Measurements from ENCODE around the gene TFB1M.
"Not testable (repeated sequence)": the region's sequence is repeated elsewhere in the genome, so short reads cannot be mapped to it uniquely, and the experiment has no call there.

The TFB1M gene

DNA sequence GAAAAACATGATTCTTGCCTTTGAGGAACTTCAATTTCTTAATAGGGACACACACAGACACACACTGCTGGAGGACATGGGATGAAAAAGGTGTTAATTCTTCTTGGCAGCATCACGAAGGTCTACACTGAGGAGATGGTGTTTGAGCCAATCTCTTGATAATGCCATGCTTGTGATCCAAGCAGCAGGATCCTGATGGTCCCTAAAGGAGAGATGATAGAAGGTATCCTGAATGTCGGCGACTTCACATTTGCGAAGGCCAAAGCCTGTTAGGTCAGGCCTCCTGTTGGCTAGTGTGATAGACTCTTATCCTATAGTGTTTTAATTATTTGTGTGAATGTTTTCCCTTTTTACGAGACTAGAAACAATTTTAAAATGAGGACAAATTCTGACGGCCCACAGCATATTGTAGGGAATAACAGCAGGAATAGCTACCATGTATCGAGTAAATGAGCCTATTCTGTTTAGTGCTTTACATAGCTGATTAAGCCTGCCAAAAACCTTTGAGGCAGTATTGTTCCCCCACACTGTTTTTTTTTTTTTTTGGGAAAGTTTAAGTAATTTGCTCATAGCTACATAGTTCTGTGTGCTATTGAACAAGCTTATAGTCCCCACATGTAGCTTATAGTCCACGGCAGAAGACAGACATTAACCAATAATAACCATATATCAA, 15.3 kb upstream of the TFB1M start:
- DNase-seq: no peak

GRCh38 chr6:155328539-155329459, 14.5 kb upstream of the TFB1M start:
- DNase-seq: no peak

GRCh38 chr6:155328074-155328538, 13.8 kb upstream of the TFB1M start:
- no peak for DNase-seq

DNA sequence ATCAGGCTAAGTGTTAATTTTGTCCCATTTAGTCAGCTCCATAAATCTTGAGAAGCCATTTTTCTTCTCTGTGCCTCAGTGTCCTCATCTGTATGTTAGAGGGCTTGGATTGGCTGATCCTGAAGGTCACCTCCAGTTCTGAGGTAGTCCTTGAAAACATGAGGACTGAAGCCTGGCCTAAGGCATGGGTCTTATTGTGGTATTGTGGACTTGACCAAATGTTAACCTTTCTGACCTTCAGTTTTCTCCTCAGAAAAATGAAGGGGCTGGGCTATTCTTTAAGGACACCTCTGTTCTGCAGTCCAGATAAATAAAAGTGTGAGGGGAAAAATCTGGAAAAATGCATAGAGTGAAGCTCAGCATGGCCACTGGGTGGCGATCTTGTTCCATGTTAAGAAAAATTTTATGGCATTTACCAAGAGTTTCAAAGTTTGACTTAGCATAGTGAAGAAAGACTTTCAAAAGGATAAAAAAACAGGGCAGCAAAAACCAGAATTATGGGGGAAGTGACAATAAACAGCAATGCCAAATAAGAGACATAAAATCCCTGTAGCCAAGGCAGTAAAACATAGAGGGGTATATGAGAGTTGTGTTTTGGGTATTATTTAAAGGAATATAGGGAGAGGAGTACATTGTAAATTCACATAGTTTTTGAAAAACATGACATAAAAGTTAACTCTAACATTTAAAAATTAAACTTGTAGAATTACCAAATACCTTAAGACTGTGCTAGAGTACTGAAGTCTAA, 13.2 kb upstream of the TFB1M start:
- DNase-seq: peak; percentile 64

DNA sequence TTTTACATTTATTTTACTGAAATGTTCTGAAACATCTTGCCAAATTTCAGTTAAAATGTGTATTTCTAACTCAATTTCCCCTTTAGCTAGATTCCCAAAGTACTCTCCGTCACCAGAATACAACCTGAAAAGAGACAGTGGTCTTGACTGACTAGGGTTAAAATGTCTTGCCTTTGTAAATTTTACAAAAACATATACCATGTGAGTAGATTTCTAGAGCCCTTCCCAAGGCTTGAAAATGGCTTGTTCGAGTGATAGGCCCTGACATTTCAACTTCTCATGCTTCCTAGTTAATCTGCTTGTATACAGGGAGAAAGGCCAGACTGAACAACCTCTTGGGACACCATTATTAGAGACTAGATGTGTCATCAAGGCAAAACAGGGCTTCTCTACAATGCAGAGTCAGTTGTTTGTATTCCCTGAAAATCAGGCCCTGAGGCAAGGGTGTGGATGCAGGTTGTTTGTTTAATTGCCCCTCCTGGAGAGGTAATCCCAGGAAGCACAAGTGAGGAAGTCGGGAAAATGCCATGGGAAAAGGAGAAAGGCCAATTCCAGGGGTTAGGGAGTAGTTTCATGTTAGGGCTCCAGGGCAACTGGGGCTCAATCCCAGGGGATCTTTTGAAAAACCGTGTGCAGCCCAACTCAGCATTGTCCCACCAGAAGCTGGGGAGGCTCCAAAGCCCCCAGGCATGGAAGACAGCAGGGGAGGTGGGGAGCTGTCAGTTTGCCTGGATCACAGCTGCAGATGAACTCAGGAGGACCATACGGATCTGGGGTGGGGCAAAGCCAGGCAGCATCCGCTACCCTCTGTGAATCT, 11.6 kb upstream of the TFB1M start:
- DNase-seq: no peak

GRCh38 chr6:155324993-155325392, 10.7 kb upstream of the TFB1M start:
- no peak for DNase-seq

- DNase-seq: no peak
Measured at GRCh38 chr6:155324172-155324571, 9.9 kb upstream of the TFB1M start.

- DNase-seq: no peak
Measured at GRCh38 chr6:155319902-155320301, 5.6 kb upstream of the TFB1M start.

DNA sequence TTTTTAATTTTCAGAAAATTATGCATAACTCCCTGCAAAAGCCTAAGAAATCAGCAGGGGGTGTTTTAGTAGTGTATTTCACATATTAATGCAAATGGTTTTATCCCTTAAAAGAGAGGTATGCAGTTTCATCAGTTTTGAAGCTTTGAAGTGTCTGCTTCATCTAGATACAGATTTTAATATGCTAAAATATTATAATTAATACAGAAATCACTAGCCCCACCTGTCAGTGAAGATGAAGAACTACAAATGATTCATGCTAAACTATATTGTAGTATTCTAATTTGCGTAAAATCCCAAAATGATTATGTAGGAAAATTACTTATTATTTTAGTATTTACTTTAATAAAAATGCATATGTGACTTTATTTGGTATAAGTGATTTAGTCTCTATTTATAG, 2.9 kb upstream of the TFB1M start:
- DNase-seq: no peak

GRCh38 chr6:155316419-155316818, 2.1 kb upstream of the TFB1M start:
- no peak for DNase-seq

DNA sequence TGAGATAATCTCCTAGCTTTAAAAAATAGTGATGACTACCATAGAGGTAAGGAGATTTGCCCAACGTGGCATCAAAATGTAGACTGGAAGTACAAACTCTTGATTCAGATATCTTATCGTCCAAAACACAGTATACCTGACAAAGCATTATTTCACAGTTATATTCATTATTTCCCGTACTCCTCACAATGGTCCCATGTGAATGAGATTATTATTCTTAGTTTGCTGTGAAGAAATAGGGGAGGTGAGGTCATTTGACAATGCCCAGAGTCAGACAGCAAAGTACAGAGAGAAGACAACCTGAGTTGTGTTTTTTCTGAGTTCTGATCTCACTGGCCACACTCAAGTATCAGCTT, 1.2 kb upstream of the TFB1M start:
- DNase-seq: no peak

GRCh38 chr6:155314773-155315515, 660 bp upstream of the TFB1M start:
- no peak for DNase-seq

DNA sequence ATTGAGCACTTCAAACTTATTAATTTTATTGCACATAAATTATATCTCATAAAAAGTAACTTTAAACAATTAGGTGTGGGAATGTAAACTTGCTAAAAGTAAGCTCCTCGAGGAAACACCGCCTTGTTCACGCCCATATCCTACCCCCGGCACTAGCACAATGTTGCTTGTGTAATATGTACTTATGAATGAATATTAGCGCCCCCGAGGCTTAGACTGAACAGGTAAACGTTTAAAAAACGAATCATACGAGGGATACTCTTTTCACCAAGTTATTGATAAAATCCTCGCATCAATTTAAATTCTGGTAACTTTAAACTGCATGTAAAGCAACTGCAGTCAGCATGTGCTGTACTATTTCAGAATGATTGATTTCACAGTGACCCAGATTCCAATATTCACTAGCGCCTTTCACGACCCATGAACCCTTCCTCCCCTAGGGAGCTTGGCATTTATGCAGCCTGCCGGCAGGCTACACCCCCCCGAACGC, 637 bp downstream of the TFB1M start:
- DNase-seq: no peak

- not testable (repeated sequence) for DNase-seq
Measured at GRCh38 chr6:155312950-155313349, 1.3 kb downstream of the TFB1M start.

- DNase-seq: no peak
Measured at GRCh38 chr6:155311583-155311982, 2.7 kb downstream of the TFB1M start.

DNA sequence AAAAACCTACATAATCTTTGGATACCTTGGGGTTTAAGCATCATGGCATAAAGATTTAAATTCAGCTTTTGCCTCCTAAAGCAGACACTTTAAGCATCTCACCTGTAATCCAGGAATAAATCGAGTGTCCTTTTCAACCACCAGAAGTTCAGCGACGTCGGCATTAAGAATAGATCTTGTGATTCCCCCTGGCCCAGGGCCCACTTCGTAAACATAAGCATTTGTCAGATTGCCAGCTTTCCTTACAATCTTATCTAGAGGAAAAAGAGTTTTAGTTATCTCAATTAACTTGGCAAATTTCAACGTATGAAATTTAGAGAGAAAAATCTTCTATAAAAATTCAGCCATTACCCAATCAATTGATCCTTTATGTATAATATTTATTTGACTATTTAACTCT, 3.2 kb downstream of the TFB1M start:
- DNase-seq: no peak

DNA sequence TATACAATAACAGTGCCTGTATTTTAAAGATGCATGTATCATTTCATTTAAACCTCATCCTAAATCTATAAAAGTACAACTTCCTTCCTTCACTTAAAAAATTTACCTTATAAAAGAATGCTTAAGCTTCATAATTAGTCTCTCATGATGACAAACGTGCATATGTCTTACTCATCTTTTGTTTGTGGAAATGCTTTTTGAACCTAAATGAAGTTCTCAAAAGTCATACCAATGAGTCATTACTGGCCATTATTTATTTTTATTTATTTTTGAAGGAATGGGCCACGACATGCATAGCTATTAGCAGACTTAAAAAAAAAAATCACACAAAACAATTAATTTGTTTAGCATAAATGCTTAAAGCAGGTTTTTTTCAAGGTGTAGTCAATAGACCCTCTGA, 3.7 kb downstream of the TFB1M start:
- no peak for DNase-seq

- no peak for DNase-seq
Measured at GRCh38 chr6:155309150-155309549, 5.1 kb downstream of the TFB1M start.

GRCh38 chr6:155306958-155307357, 7.3 kb downstream of the TFB1M start:
- no peak for DNase-seq

DNA sequence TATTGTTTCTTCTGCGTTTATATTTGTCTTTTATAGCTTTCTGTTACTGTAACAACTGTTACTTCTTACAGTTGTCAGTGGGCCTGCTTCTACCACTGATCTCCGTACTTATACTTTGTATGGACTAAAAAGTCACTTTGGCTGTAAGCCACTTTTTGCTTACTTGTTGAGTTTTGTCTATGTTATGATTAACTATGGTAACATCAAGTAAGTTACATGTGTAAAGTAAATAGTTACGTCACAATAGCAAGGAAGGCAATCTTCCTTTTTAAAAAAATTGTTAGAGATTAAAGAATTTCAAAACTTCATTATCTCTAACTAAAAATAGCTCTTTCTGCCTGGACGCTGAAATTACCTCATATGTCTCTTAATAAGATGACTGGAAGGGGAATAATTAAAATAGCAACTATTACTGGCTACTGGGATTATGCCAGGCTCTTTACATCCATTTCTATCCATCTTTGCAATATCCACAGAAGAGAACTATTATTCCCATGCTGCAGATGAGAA, 10.9 kb downstream of the TFB1M start:
- no peak for DNase-seq

GRCh38 chr6:155301867-155302266, 12.4 kb downstream of the TFB1M start:
- no peak for DNase-seq

- no peak for DNase-seq
Measured at GRCh38 chr6:155297669-155298068, 16.6 kb downstream of the TFB1M start.
